Measurements from ENCODE around the gene KCNK1. TPM values are rescaled to one million over a fixed set of nuclear protein-coding genes. Genes with fewer than 3 reads are reported as not detected.

KCNK1 gene
- total RNA-seq, 4 donors from 2014 or later, result 0.88 to 1.7 (median 0.98) TPM; not detected in 1

DNA sequence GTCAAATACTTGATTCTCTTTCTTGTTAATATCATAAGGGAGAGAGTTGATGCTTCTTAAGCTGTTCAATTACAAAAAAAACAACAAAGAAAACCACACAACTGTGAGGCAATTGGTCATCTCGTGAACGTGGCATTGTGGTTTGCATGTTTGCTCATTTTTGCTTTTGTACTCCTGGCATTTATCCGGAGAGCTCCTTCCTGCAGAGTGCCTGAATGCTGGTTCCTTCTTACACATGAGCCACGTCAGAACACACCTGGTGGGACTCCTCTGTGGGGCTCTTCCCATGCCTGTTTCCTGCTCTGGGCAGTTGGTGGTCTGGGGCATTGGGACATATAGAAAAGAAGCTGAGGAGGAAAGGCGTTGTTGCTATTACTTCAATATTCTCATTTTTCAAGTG, 25.7 kb downstream of the KCNK1 start:
- TF ChIP-seq, protein P1, sequence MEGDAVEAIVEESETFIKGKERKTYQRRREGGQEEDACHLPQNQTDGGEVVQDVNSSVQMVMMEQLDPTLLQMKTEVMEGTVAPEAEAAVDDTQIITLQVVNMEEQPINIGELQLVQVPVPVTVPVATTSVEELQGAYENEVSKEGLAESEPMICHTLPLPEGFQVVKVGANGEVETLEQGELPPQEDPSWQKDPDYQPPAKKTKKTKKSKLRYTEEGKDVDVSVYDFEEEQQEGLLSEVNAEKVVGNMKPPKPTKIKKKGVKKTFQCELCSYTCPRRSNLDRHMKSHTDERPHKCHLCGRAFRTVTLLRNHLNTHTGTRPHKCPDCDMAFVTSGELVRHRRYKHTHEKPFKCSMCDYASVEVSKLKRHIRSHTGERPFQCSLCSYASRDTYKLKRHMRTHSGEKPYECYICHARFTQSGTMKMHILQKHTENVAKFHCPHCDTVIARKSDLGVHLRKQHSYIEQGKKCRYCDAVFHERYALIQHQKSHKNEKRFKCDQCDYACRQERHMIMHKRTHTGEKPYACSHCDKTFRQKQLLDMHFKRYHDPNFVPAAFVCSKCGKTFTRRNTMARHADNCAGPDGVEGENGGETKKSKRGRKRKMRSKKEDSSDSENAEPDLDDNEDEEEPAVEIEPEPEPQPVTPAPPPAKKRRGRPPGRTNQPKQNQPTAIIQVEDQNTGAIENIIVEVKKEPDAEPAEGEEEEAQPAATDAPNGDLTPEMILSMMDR (IDR thresholded peaks at IDR 0.05; ENCODE audit: low read depth), result no peak

GRCh38 chr1:233640179-233640578, 26.3 kb downstream of the KCNK1 start:
- TF ChIP-seq, protein P1 (IDR thresholded peaks at IDR 0.05; ENCODE audit: low read depth), result no peak

- TF ChIP-seq, protein P1 (IDR thresholded peaks at IDR 0.05; ENCODE audit: low read depth), result no peak
Observed at GRCh38 chr1:233641029-233641428, 27.1 kb downstream of the KCNK1 start.

DNA sequence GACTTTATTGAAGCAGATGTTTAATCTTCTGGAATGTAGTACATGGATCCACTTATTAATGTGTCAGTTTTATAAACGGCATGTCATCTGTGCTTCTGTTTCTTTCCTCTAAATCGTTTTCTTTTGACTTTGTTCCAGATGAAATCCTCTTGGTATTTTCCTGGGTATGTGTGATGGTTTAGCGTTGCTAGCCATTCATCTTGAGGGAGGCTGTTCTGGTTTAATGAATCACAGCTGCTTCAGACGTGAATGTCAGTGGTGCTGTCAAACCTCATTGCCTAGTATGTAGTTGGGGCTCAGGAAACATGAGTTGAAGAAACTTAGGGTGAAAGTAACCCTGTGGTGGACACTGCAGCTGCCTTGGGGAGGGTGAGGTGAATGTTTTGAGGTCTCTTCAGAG, 33.2 kb downstream of the KCNK1 start:
- TF ChIP-seq, protein P1 (IDR thresholded peaks at IDR 0.05; ENCODE audit: low read depth), result no peak

GRCh38 chr1:233647636-233648035, 33.7 kb downstream of the KCNK1 start:
- TF ChIP-seq, protein P1 (IDR thresholded peaks at IDR 0.05; ENCODE audit: low read depth), result no peak

DNA sequence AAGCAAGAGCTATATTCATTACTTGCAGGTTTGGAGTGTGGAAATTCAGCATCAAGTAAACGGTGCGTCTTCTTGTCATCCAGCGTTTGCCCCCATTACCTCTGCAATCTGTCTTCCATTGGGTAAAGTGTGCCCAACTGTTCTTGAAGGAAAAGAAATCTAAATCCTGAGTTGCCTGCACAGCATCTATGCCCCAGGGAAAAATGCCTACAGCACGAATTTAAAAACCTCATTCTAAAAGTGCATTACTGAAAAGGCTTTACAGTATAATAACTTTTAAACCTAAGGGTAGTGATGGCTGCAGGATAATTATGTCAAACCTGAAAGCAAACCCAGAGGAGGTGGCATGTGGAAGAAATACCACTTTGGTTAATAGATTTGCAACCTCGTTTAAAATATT, 37.2 kb downstream of the KCNK1 start:
- TF ChIP-seq, protein P1 (IDR thresholded peaks at IDR 0.05; ENCODE audit: low read depth), result no peak

- TF ChIP-seq, protein P1 (IDR thresholded peaks at IDR 0.05; ENCODE audit: low read depth), result no peak
Observed at GRCh38 chr1:233651563-233652233, 37.8 kb downstream of the KCNK1 start.

All from subcutaneous adipose tissue (tissue), 4 donors.